H1 (cell line): ENCODE measurements around the gene MRPL33. TPM values are rescaled to one million over a fixed set of nuclear protein-coding genes. Genes with fewer than 3 reads are reported as not detected.

ENCODE experiments used
- GABPA ChIP-seq: IDR thresholded peaks from 2 replicates; pipeline ENCODE4 v1.6.1; 2011; ENCODE audit warnings: mild to moderate bottlenecking, low read length, moderate library complexity, borderline replicate concordance; ENCODE audit not compliant: insufficient read depth
- GTF2F1 ChIP-seq: IDR thresholded peaks from 2 replicates; pipeline ENCODE4 v1.6.1; 2012; ENCODE audit warnings: low read depth, low read length, improper control_type of control experiment, borderline replicate concordance
- RBBP5 ChIP-seq: IDR thresholded peaks from 2 replicates; pipeline ENCODE4 v1.7.1; 2012; ENCODE audit warnings: low read depth, mild to moderate bottlenecking, inconsistent platforms, low read length, moderate library complexity, borderline replicate concordance
- SUZ12 ChIP-seq: fragments of 200-600 bp; sonication (generic); IDR thresholded peaks from 2 replicates; pipeline ENCODE4 v1.6.1; 2012; ENCODE audit warnings: mild to moderate bottlenecking, inconsistent platforms, low read length, moderate library complexity, mixed read lengths
- YY1 ChIP-seq: IDR thresholded peaks from 2 replicates; pipeline ENCODE4 v1.6.1; 2011; ENCODE audit warnings: low read depth, mild to moderate bottlenecking, low read length
- polyA plus RNA-seq, 7 experiments: library from polyadenylated mRNA; depleted of rRNA in 3 of 7; stranded (reverse) in 5 of 7; unstranded in 2 of 7; fragments of >200 nt in 5 of 7; fragments of 200-250 nt in 2 of 7; gene quantifications; 1 replicate in 5 of 7; 2 replicates in 1 of 7; 4 replicates in 1 of 7; pipeline versions ENCODE4 v1.2.1 to v1.2.3, GENCODE V29; 2011 to 2013; ENCODE audit warnings: missing spikeins in 2 of 7, mixed read lengths in 2 of 7
- total RNA-seq: library from RNA; stranded (reverse); fragmentation: NEBNext Ultra II Directional; extraction: Animal tissue kit (Norgen Biotek cat#: 25700); gene quantifications from 2 replicates; pipeline ENCODE4 v1.2.1, GENCODE V29; 2021

The MRPL33 gene
- total and polyA plus RNA-seq, 2 of the 8 experiments (the other 6 are each of a cell fraction or from before 2014, with no cell fraction given): 24.3 to 62.9 TPM

DNA sequence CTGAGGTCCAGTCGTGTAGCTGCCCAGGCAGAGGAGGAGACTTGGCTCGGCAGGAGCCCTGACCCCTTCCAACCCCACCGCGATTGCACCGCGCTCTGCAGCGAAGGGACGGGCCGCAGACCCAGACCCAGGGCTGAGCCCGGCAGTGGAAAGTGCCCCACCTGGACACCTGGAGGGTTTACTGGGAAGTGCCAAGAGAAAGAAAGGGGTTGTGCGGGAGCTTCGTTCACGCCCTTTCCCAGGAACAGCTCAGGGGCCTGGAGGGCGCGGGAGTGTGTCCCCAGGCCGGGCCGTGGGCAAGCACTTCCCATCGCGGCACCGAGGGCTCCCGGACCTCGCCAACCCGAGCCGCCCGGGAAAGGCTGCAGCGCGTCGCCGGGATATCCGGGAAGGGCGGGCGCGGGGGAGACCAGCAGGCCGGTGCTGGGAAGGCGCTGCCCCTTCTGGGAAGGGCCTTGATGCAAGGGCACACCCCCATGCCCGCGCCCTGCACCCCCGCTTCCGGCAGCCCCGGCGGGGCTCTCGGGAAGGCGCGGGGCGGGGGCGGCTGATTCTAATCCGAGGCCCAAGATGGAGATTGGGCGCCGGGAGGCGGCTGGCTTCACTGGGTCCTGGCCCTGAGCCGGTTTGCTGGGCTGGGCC, 36.1 kb upstream of the MRPL33 start (continued):
- TF ChIP-seq RBBP5 (peak; percentile 83), SUZ12 (peak; percentile 50; the same call in 1 of the 2 replicates), GTF2F1 (no peak; the same call in 1 of the 2 replicates), YY1 (peak; percentile 79), GABPA (peak; percentile 62; the same call in 1 of the 2 replicates)
